ENCODE measurements around the gene SNX13. TPM values are rescaled to one million over a fixed set of nuclear protein-coding genes. Genes with fewer than 3 reads are reported as not detected.

Gene SNX13
- total RNA-seq, 1 experiment from 2014 or later, result 59.7 TPM

GRCh38 chr7:17942231-17942630, 1.9 kb upstream of the SNX13 start:
- Histone ChIP-seq H3K9me2 (replicated peaks; ENCODE audit: insufficient read depth, low read length) (no peaks in the 10 kb centered on the region), H3K36me3 (ENCODE audit: insufficient read depth, low read length) (no peaks in the 10 kb centered on the region), H2AFZ (ENCODE audit: low read length) (no peak overlapping the region), H3K9me3 (ENCODE audit: low read length) (no peaks in the 10 kb centered on the region), H3K79me2 (ENCODE audit: low read length) (peaks cover 32% of the 10 kb centered on the region), H4K20me1 (ENCODE audit: insufficient read depth, low read depth, low read length) (no peaks in the 10 kb centered on the region), H3K9ac (ENCODE audit: low read length) (no peak overlapping the region), H3K27ac (ENCODE audit: low read length) (no peak overlapping the region), H3K4me1 (ENCODE audit: low read length) (peaks cover 52% of the 10 kb centered on the region), H3K4me2 (ENCODE audit: low read depth, low read length, poor library complexity, severe bottlenecking) (peak overlapping the region; percentile 88), H3K4me3 (ENCODE audit: low read length) (no peak overlapping the region), H3K27me3 (ENCODE audit: low read length) (no peaks in the 10 kb centered on the region)
- no peak for DNase-seq

DNA sequence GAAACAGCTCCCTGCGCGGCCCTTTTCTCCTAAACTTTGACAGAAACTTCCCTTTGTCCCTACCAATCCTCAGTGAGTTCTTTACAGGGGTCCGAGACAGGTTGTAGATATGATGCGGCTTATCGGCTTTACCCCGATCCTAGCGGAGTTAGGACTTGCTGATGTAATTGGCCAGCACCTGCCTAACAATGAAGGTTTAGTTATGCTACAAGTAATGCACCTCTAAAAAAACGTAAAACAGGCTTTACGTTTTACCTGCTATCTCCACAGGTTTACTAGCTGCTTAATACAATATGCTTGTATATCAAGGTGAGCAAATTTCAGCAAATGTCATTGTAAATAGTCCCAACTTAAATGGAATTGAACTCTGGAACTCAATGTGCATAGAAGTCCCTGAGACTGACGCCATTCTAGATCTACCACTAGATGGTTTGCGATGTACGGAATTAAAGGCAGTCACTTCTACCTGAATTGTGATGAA, 697 bp upstream of the SNX13 start:
- Histone ChIP-seq H3K4me3 (ENCODE audit: low read length) (peak overlapping the region; percentile 83), H4K20me1 (ENCODE audit: insufficient read depth, low read depth, low read length) (no peaks in the 10 kb centered on the region), H3K9ac (ENCODE audit: low read length) (peak overlapping the region; percentile 96), H3K4me2 (ENCODE audit: low read depth, low read length, poor library complexity, severe bottlenecking) (peak overlapping the region; percentile 88), H3K4me1 (ENCODE audit: low read length) (peaks cover 51% of the 10 kb centered on the region), H3K36me3 (ENCODE audit: insufficient read depth, low read length) (peaks cover 7% of the 10 kb centered on the region), H3K79me2 (ENCODE audit: low read length) (peaks cover 44% of the 10 kb centered on the region), H3K27ac (ENCODE audit: low read length) (peak overlapping the region; percentile 96), H3K27me3 (ENCODE audit: low read length) (no peaks in the 10 kb centered on the region), H2AFZ (ENCODE audit: low read length) (peak overlapping the region; percentile 15; the same call in 1 of the 2 replicates), H3K9me2 (replicated peaks; ENCODE audit: insufficient read depth, low read length) (no peaks in the 10 kb centered on the region), H3K9me3 (ENCODE audit: low read length) (no peaks in the 10 kb centered on the region)
- DNase-seq, result peak; percentile 58

DNA sequence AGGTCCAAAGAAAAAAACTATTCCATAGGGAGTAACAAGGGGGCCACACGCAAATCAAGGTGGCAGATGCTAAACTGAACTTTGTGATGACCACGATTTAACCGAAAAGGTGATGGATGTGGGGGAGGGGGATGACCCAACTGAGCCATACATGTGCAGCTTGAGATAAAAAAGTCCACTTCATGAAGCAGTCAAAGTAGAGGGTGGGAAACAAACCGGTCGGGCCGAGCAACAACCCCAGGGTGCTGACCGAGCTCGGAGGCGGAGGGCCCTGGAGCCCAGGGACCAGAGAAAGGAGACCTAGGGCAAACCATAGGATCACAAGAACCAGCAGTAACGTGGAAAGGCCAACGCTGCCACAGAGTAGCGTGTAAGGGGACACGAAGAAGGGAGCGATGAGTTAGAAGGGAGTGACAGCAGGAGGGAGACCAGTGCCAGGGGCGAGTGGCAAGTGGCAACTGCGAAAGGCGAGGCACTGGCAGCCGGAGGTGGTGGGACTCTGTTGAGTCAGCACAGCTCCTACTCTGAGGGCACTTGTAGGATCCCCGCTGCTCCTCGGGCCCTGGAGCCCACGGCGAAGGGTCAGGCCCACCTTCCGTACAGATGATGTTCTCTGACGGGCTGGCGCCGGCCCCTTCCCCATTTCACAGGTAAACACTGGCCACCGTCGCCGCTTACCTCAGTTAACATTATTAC, 540 bp downstream of the SNX13 start:
- Histone ChIP-seq H3K9me3 (ENCODE audit: low read length) (no peaks in the 10 kb centered on the region), H4K20me1 (ENCODE audit: insufficient read depth, low read depth, low read length) (no peaks in the 10 kb centered on the region), H3K4me2 (ENCODE audit: low read depth, low read length, poor library complexity, severe bottlenecking) (peak overlapping the region; percentile 88), H3K27me3 (ENCODE audit: low read length) (no peaks in the 10 kb centered on the region), H3K9me2 (replicated peaks; ENCODE audit: insufficient read depth, low read length) (no peaks in the 10 kb centered on the region), H3K9ac (ENCODE audit: low read length) (peak overlapping the region; percentile 96), H3K27ac (ENCODE audit: low read length) (peak overlapping the region; percentile 96), H3K4me3 (ENCODE audit: low read length) (peak overlapping the region; percentile 83), H3K79me2 (ENCODE audit: low read length) (peaks cover 57% of the 10 kb centered on the region), H3K4me1 (ENCODE audit: low read length) (peaks cover 52% of the 10 kb centered on the region), H3K36me3 (ENCODE audit: insufficient read depth, low read length) (peaks cover 11% of the 10 kb centered on the region), H2AFZ (ENCODE audit: low read length) (peak overlapping the region; percentile 79; the same call in 1 of the 2 replicates)
- peak; percentile 95 for DNase-seq

GRCh38 chr7:17939211-17939605, 1.1 kb downstream of the SNX13 start:
- H3K27me3 ChIP-seq (ENCODE audit: low read length), result no peaks in the 10 kb centered on the region
- H3K9me2 ChIP-seq (replicated peaks; ENCODE audit: insufficient read depth, low read length), result no peaks in the 10 kb centered on the region
- no peaks in the 10 kb centered on the region for H4K20me1 ChIP-seq (ENCODE audit: insufficient read depth, low read depth, low read length)
- H3K9ac ChIP-seq (ENCODE audit: low read length), result peak overlapping the region; percentile 96
- no peak for DNase-seq
- H3K4me1 ChIP-seq (ENCODE audit: low read length), result peaks cover 52% of the 10 kb centered on the region
- no peaks in the 10 kb centered on the region for H3K9me3 ChIP-seq (ENCODE audit: low read length)
- no peak overlapping the region for H2AFZ ChIP-seq (ENCODE audit: low read length)
- peaks cover 11% of the 10 kb centered on the region for H3K36me3 ChIP-seq (ENCODE audit: insufficient read depth, low read length)
- peaks cover 62% of the 10 kb centered on the region for H3K79me2 ChIP-seq (ENCODE audit: low read length)
- H3K4me2 ChIP-seq (ENCODE audit: low read depth, low read length, poor library complexity, severe bottlenecking), result peak overlapping the region; percentile 88
- H3K4me3 ChIP-seq (ENCODE audit: low read length), result peak overlapping the region; percentile 83
- peak overlapping the region; percentile 96 for H3K27ac ChIP-seq (ENCODE audit: low read length)

- Histone ChIP-seq H2AFZ (ENCODE audit: low read length) (no peak overlapping the region), H3K9me2 (replicated peaks; ENCODE audit: insufficient read depth, low read length) (no peaks in the 10 kb centered on the region), H3K36me3 (ENCODE audit: insufficient read depth, low read length) (peaks cover 11% of the 10 kb centered on the region), H3K9ac (ENCODE audit: low read length) (peak overlapping the region; percentile 96), H3K79me2 (ENCODE audit: low read length) (peaks cover 78% of the 10 kb centered on the region), H3K4me1 (ENCODE audit: low read length) (peaks cover 67% of the 10 kb centered on the region), H3K27ac (ENCODE audit: low read length) (peak overlapping the region; percentile 96), H3K9me3 (ENCODE audit: low read length) (no peaks in the 10 kb centered on the region), H3K27me3 (ENCODE audit: low read length) (no peaks in the 10 kb centered on the region), H3K4me3 (ENCODE audit: low read length) (peak overlapping the region; percentile 83), H3K4me2 (ENCODE audit: low read depth, low read length, poor library complexity, severe bottlenecking) (peak overlapping the region; percentile 88), H4K20me1 (ENCODE audit: insufficient read depth, low read depth, low read length) (no peaks in the 10 kb centered on the region)
- DNase-seq, result peak; percentile 64
These were observed 2.7 kb downstream of the SNX13 start for GRCh38 chr7:17937506-17938120.

GRCh38 chr7:17936321-17936720, 4.0 kb downstream of the SNX13 start:
- no peaks in the 10 kb centered on the region for H3K9me2 ChIP-seq (replicated peaks; ENCODE audit: insufficient read depth, low read length)
- H3K4me3 ChIP-seq (ENCODE audit: low read length), result peak overlapping the region; percentile 45
- H3K4me1 ChIP-seq (ENCODE audit: low read length), result peaks cover 71% of the 10 kb centered on the region
- peak overlapping the region; percentile 96 for H3K27ac ChIP-seq (ENCODE audit: low read length)
- H3K9me3 ChIP-seq (ENCODE audit: low read length), result no peaks in the 10 kb centered on the region
- H2AFZ ChIP-seq (ENCODE audit: low read length), result no peak overlapping the region
- H3K9ac ChIP-seq (ENCODE audit: low read length), result peak overlapping the region; percentile 23
- peaks cover 11% of the 10 kb centered on the region for H3K36me3 ChIP-seq (ENCODE audit: insufficient read depth, low read length)
- peaks cover 86% of the 10 kb centered on the region for H3K79me2 ChIP-seq (ENCODE audit: low read length)
- H3K4me2 ChIP-seq (ENCODE audit: low read depth, low read length, poor library complexity, severe bottlenecking), result peak overlapping the region; percentile 88
- H3K27me3 ChIP-seq (ENCODE audit: low read length), result no peaks in the 10 kb centered on the region
- H4K20me1 ChIP-seq (ENCODE audit: insufficient read depth, low read depth, low read length), result no peaks in the 10 kb centered on the region
- DNase-seq, result no peak

GRCh38 chr7:17934612-17935240, 5.6 kb downstream of the SNX13 start:
- H3K27me3 ChIP-seq (ENCODE audit: low read length), result no peaks in the 10 kb centered on the region
- no peaks in the 10 kb centered on the region for H4K20me1 ChIP-seq (ENCODE audit: insufficient read depth, low read depth, low read length)
- H3K9ac ChIP-seq (ENCODE audit: low read length), result peak overlapping the region; percentile 34
- H2AFZ ChIP-seq (ENCODE audit: low read length), result no peak overlapping the region
- no peaks in the 10 kb centered on the region for H3K9me3 ChIP-seq (ENCODE audit: low read length)
- H3K36me3 ChIP-seq (ENCODE audit: insufficient read depth, low read length), result peaks cover 11% of the 10 kb centered on the region
- peak overlapping the region; percentile 88 for H3K4me2 ChIP-seq (ENCODE audit: low read depth, low read length, poor library complexity, severe bottlenecking)
- peak; percentile 63 for DNase-seq
- peaks cover 83% of the 10 kb centered on the region for H3K4me1 ChIP-seq (ENCODE audit: low read length)
- H3K9me2 ChIP-seq (replicated peaks; ENCODE audit: insufficient read depth, low read length), result no peaks in the 10 kb centered on the region
- peaks cover 95% of the 10 kb centered on the region for H3K79me2 ChIP-seq (ENCODE audit: low read length)
- peak overlapping the region; percentile 49 for H3K4me3 ChIP-seq (ENCODE audit: low read length)
- H3K27ac ChIP-seq (ENCODE audit: low read length), result peak overlapping the region; percentile 96

DNA sequence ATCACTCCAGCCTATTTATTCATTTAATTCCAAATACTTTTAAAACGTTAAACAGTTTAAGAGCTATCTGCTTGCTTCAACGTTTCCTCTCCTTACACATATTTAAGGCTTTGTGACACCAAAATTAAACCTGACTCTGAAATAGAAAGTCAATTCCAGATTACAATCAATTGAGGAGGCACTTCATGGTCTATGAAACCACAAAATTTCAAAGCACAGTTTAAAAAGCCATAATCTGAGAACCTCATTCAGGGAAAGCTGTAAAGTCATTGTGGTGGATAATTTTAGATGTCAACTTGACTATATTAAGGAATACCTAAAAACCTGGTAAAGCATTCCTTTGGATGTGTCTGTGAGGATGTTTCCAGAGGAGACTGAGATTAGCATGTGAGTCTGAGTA, 6.2 kb downstream of the SNX13 start:
- no peak for DNase-seq
- H3K79me2 ChIP-seq (ENCODE audit: low read length), result peaks cover 100% of the 10 kb centered on the region
- peak overlapping the region; percentile 96 for H3K27ac ChIP-seq (ENCODE audit: low read length)
- H3K4me1 ChIP-seq (ENCODE audit: low read length), result peaks cover 89% of the 10 kb centered on the region
- H3K9me2 ChIP-seq (replicated peaks; ENCODE audit: insufficient read depth, low read length), result no peaks in the 10 kb centered on the region
- H2AFZ ChIP-seq (ENCODE audit: low read length), result no peak overlapping the region
- H3K36me3 ChIP-seq (ENCODE audit: insufficient read depth, low read length), result peaks cover 11% of the 10 kb centered on the region
- H3K9me3 ChIP-seq (ENCODE audit: low read length), result no peaks in the 10 kb centered on the region
- H3K27me3 ChIP-seq (ENCODE audit: low read length), result no peaks in the 10 kb centered on the region
- H3K9ac ChIP-seq (ENCODE audit: low read length), result peak overlapping the region; percentile 34
- peak overlapping the region; percentile 88 for H3K4me2 ChIP-seq (ENCODE audit: low read depth, low read length, poor library complexity, severe bottlenecking)
- no peaks in the 10 kb centered on the region for H4K20me1 ChIP-seq (ENCODE audit: insufficient read depth, low read depth, low read length)
- peak overlapping the region; percentile 49 for H3K4me3 ChIP-seq (ENCODE audit: low read length)
